ENCODE measurements around the gene LCOR. TPM values are rescaled to one million over a fixed set of nuclear protein-coding genes. Genes with fewer than 3 reads are reported as not detected.
A peak's percentile ranks its signal among the peaks of the same experiment; 100 is the strongest.

LCOR gene
- total and polyA plus RNA-seq, 2 of the 13 experiments (the other 11 are each of a cell fraction or from before 2014, with no cell fraction given), result 12.4 to 23.7 TPM

- TF ChIP-seq THAP9 (CRISPR knock-in tag; IDR thresholded peaks at IDR 0.05; ENCODE audit: borderline replicate concordance), result peak; percentile 17; the same call in 1 of the 2 replicates
- no peak for TF ChIP-seq CHCHD3 (CRISPR knock-in tag; IDR thresholded peaks at IDR 0.05)
- peak; percentile 41; the same call in 1 of the 2 replicates for TF ChIP-seq THAP11 (CRISPR knock-in tag; IDR thresholded peaks at IDR 0.05)
- TF ChIP-seq ISL2 (CRISPR knock-in tag; IDR thresholded peaks at IDR 0.05), result no peak
- no peak for TF ChIP-seq ZBTB26 (CRISPR knock-in tag; IDR thresholded peaks at IDR 0.05; ENCODE audit: borderline replicate concordance)
- peak; percentile 44; the same call in 1 of the 2 replicates for TF ChIP-seq ZNF460 (CRISPR knock-in tag; IDR thresholded peaks at IDR 0.05; ENCODE audit: borderline replicate concordance)
- TF ChIP-seq ZNF761 (CRISPR knock-in tag; conservative IDR thresholded peaks at IDR 0.05), result no peak
- TF ChIP-seq ZNF609 (CRISPR knock-in tag; IDR thresholded peaks at IDR 0.05; ENCODE audit: borderline replicate concordance), result 0 out of 2 replicates have a peak, but pooled peaks have one; percentile 37
- TF ChIP-seq UBTF (CRISPR knock-in tag; IDR thresholded peaks at IDR 0.05), result peak; percentile 8; the same call in 1 of the 2 replicates
- TF ChIP-seq FOXA3 (CRISPR knock-in tag; IDR thresholded peaks at IDR 0.05), result 0 out of 2 replicates have a peak, but pooled peaks have one; percentile 33
- peak; percentile 50; the same call in 1 of the 2 replicates for TF ChIP-seq MEIS1 (CRISPR knock-in tag; IDR thresholded peaks at IDR 0.05; ENCODE audit: borderline replicate concordance)
- TF ChIP-seq ZNF510 (CRISPR knock-in tag; IDR thresholded peaks at IDR 0.05; ENCODE audit: low read depth), result 0 out of 2 replicates have a peak, but pooled peaks have one; percentile 66
- TF ChIP-seq TERF1 (CRISPR knock-in tag; IDR thresholded peaks at IDR 0.05), result no peak
- no peak for TF ChIP-seq HMG20B (CRISPR knock-in tag; conservative IDR thresholded peaks at IDR 0.05)
Observed at GRCh38 chr10:97037365-97038361, 205.6 kb downstream of the LCOR start (continued).
